ENCODE data around the gene PSMB9.

The PSMB9 gene

GRCh38 chr6:32830936-32831335, 23.1 kb upstream of the PSMB9 start:
- TF ChIP-seq CTCF (IDR thresholded peaks at IDR 0.05; ENCODE audit: extremely low read depth, insufficient read depth, missing control alignments), result no peak
- no peak for DNase-seq (ENCODE audit: low spot score)
- in situ Hi-C loops (cut with MboI; ENCODE audit: low pct_unique_long_range_greater_than_20kb, low sequenced_read_pairs, unreplicated experiment), result no loop called here

GRCh38 chr6:32832535-32832934, 21.5 kb upstream of the PSMB9 start:
- TF ChIP-seq CTCF (IDR thresholded peaks at IDR 0.05; ENCODE audit: extremely low read depth, insufficient read depth, missing control alignments), result no peak
- in situ Hi-C loops (cut with MboI; ENCODE audit: low pct_unique_long_range_greater_than_20kb, low sequenced_read_pairs, unreplicated experiment), result no loop called here
- DNase-seq (ENCODE audit: low spot score), result no peak

- TF ChIP-seq CTCF (IDR thresholded peaks at IDR 0.05; ENCODE audit: extremely low read depth, insufficient read depth, missing control alignments), result no peak
- in situ Hi-C loops (cut with MboI; ENCODE audit: low pct_unique_long_range_greater_than_20kb, low sequenced_read_pairs, unreplicated experiment), result no loop called here
- DNase-seq (ENCODE audit: low spot score), result no peak
Observed at GRCh38 chr6:32833664-32834063, 20.3 kb upstream of the PSMB9 start.

- TF ChIP-seq CTCF (IDR thresholded peaks at IDR 0.05; ENCODE audit: extremely low read depth, insufficient read depth, missing control alignments), result no peak
- DNase-seq (ENCODE audit: low spot score), result no peak
- in situ Hi-C loops (cut with MboI; ENCODE audit: low pct_unique_long_range_greater_than_20kb, low sequenced_read_pairs, unreplicated experiment), result no loop called here
Observed at GRCh38 chr6:32835167-32835893, 18.7 kb upstream of the PSMB9 start.

- TF ChIP-seq CTCF (IDR thresholded peaks at IDR 0.05; ENCODE audit: extremely low read depth, insufficient read depth, missing control alignments), result no peak
- in situ Hi-C loops (cut with MboI; ENCODE audit: low pct_unique_long_range_greater_than_20kb, low sequenced_read_pairs, unreplicated experiment), result no loop called here
- no peak for DNase-seq (ENCODE audit: low spot score)
Observed at GRCh38 chr6:32836873-32837272, 17.1 kb upstream of the PSMB9 start.

GRCh38 chr6:32837651-32838113, 16.3 kb upstream of the PSMB9 start:
- TF ChIP-seq CTCF (IDR thresholded peaks at IDR 0.05; ENCODE audit: extremely low read depth, insufficient read depth, missing control alignments), result no peak
- no peak for DNase-seq (ENCODE audit: low spot score)
- in situ Hi-C loops (cut with MboI; ENCODE audit: low pct_unique_long_range_greater_than_20kb, low sequenced_read_pairs, unreplicated experiment), result no loop called here

Data from GM13977 (cell line).